ENCODE results near the gene CTU2. TPM values are rescaled to one million over a fixed set of nuclear protein-coding genes. Genes with fewer than 3 reads are reported as not detected.

CTU2 gene
- total RNA-seq, 1 experiment from 2014 or later: 24.8 TPM

GRCh38 chr16:88747588-88748301 lies 41.4 kb downstream of the CTU2 start:
- DNase-seq (ENCODE audit: low read depth, low spot score) (no peak), ATAC-seq (peak; percentile 79)
- ChIA-PET CTCF (interaction anchor here (0.6 kb wide), 1 partner anchor 62 kb away, joined by 3 read pairs; no protein-coding TSS in a partner anchor), POLR2A (no interaction called here)
- Histone ChIP-seq H3K27ac (ENCODE audit: low read length) (no peak overlapping the region), H3K36me3 (ENCODE audit: control insufficient read depth, insufficient read depth, low read length) (no peaks in the 10 kb centered on the region), H3K4me1 (ENCODE audit: control insufficient read depth, insufficient read depth, low read length) (no peaks in the 10 kb centered on the region; the same call in 1 of the 2 replicates), H3K9me3 (ENCODE audit: control insufficient read depth, insufficient read depth, low read depth, low read length) (no peaks in the 10 kb centered on the region), H3K4me3 (ENCODE audit: low read depth in 2 of 2, low read length in 2 of 2) (no peak overlapping the region), H3K27me3 (ENCODE audit: control insufficient read depth, insufficient read depth, low read length) (no peaks in the 10 kb centered on the region)
- peak; percentile 79 for TF ChIP-seq CTCF (IDR thresholded peaks at IDR 0.05)
- no peak for TF ChIP-seq POLR2AphosphoS5 (IDR thresholded peaks at IDR 0.05; ENCODE audit: low read depth, low read length)
- BruUV-seq (replicated peaks): no TSS peak
- intact Hi-C loops (cut with micrococcal nuclease; ENCODE audit: unreplicated experiment) (no loop called here), in situ Hi-C loops (cut with HindIII; ENCODE audit: low pct_unique_long_range_greater_than_20kb, low sequenced_read_pairs) (no loop called here)

GRCh38 chr16:88748364-88748763 lies 42.1 kb downstream of the CTU2 start:
- DNase-seq (ENCODE audit: low read depth, low spot score): no peak
- BruUV-seq (replicated peaks): no TSS peak
- Histone ChIP-seq H3K9me3 (ENCODE audit: control insufficient read depth, insufficient read depth, low read depth, low read length) (no peaks in the 10 kb centered on the region), H3K4me3 (ENCODE audit: low read depth in 2 of 2, low read length in 2 of 2) (no peak overlapping the region), H3K27me3 (ENCODE audit: control insufficient read depth, insufficient read depth, low read length) (no peaks in the 10 kb centered on the region), H3K36me3 (ENCODE audit: control insufficient read depth, insufficient read depth, low read length) (no peaks in the 10 kb centered on the region), H3K27ac (ENCODE audit: low read length) (no peak overlapping the region), H3K4me1 (ENCODE audit: control insufficient read depth, insufficient read depth, low read length) (no peaks in the 10 kb centered on the region; the same call in 1 of the 2 replicates)
- in situ Hi-C loops (cut with HindIII; ENCODE audit: low pct_unique_long_range_greater_than_20kb, low sequenced_read_pairs): no loop called here
- ATAC-seq: no peak
- POLR2A ChIA-PET: no interaction called here
- CTCF ChIA-PET: interaction anchor here (0.6 kb wide), 1 partner anchor 139 kb away, joined by 4 read pairs; no protein-coding TSS in a partner anchor
- intact Hi-C loops (cut with micrococcal nuclease; ENCODE audit: unreplicated experiment): no loop called here
- TF ChIP-seq REST (IDR thresholded peaks at IDR 0.05; ENCODE audit: insufficient read depth in 1 of 2, low read depth in 2 of 2, low read length in 1 of 2) (no peak), TCF7L2 (IDR thresholded peaks at IDR 0.05; ENCODE audit: low read depth, low read length) (no peak), SIN3A (IDR thresholded peaks at IDR 0.05; ENCODE audit: borderline replicate concordance, insufficient read depth, low read depth, low read length) (no peak), POLR2AphosphoS5 (IDR thresholded peaks at IDR 0.05; ENCODE audit: low read depth, low read length) (no peak), CTCF (IDR thresholded peaks at IDR 0.05) (no peak)
